ENCODE results near the gene NR1H2.

GRCh38 chr19:50425581-50425980 is 49.3 kb downstream of the NR1H2 start:
- TF ChIP-seq CTCF (IDR thresholded peaks at IDR 0.05) (no peak), POLR2A (IDR thresholded peaks at IDR 0.05) (no peak)
